GM12873 (cell line): Measurements from ENCODE around the gene WWOX.

Experiments
- CTCF ChIP-seq: IDR thresholded peaks from 2 replicates; pipeline ENCODE4 v1.5.1; 2012; ENCODE audit warnings: low read depth, mild to moderate bottlenecking, moderate library complexity, low read length, control low read depth; ENCODE audit not compliant: insufficient read depth; ENCODE audit errors: missing control alignments

The WWOX gene

DNA sequence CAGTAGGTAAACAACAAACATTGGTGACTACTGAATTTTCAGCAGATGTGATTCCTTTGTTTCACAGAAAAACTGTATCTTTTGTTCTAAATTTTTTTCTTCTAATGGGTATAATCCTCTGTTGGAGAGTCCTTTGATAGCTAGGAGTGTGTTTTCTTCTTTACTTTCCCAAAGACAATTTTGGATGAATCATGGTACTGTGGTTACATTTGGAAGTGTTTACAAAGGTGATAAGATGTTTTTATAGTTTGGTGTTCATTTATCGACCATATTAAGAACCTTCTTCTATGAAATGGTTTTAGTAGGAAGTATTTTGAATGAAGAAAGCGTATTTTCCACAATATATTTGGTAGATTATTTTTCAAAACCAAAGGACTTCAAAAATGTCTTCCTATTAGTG is 333.7 kb downstream of the WWOX start:
- TF ChIP-seq CTCF = no peak

DNA sequence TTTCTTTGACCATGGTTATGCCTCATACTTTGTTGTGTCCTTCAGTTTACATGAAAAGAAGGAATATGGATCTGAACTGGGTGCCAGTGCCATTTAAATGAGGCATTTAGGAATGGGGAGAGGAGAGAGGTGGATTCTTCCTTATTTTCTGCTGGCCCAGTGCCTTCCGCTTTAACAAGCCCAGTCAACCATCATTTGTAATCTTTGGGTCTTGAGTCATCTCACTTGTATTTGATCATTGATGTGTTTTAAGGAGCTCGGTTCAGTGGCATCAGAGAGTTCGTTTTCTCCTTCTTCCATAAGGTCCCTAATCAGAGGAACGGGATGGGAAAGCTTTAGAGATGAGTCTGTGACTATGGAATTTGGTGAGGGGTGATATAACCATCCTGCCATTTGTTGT is 334.9 kb downstream of the WWOX start:
- no peak for TF ChIP-seq CTCF

- TF ChIP-seq CTCF = no peak
These were observed 335.8 kb downstream of the WWOX start for GRCh38 chr16:78435260-78435659.

DNA sequence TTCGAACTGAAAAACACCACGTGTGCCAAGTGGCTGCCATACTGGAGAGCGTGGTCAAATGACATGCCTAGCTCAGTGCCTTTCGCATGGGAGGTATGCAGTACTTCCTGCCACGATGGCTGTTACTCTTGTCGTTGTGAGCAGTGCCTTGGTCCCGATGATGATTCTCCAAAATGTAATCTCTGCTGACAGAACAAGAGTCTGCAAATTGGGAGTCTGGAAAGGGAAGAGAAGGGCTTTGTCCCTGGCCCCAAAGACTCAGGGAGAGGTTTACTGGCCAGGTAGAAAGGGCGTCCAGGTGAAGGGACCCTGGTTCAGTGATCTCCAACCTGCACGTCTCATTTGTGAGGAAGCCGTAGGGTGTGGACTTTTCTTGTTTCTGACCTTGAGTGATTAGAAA is 336.6 kb downstream of the WWOX start:
- TF ChIP-seq CTCF = no peak

DNA sequence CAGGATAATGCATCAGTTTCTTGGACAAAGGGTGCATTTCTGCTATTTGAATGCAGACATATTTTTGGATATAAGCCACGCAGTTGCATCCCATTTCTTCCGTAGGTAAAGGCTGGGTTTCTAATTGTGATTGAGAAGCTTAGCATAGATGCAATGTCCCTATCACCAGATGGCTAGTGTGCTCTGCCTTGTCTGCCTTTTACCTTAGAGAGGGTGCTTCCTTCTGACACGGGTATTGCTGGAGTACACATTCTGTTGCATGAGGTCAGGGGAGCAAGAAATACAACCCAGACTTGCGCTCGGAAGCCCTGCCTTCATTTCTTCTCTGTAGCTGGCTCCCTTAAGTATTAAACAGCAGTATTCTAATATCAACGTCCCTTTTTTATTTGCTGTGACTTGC is 337.4 kb downstream of the WWOX start:
- no peak for TF ChIP-seq CTCF

DNA sequence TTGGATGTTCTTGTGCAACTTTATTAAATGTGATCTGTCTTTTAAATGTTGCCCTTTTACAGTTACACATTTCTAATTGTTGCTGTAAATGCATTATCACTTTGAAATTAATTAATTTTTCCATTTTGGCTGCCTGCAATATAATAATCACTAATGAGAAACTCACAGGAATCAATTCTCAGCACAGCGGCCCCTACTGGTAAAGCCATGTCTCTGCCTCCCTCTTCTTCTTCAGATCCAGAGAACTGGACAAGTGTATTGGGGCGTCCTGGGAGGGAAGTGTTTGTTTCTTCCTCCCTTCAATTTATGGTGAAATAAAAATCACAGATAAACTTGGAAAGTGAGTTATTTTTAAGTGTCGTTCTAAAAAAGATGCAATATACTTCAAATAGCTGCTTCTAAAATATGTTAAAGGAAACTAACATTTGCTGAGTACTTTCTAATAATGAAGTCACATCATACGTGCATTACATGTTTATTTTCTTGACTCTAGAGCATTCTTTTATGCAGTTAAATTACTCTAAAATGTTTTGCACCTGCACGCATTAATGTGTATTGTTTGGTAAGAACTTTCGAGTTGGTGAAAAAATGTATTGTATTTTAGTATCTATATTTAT is 338.0 kb downstream of the WWOX start:
- peak; percentile 79 for TF ChIP-seq CTCF

DNA sequence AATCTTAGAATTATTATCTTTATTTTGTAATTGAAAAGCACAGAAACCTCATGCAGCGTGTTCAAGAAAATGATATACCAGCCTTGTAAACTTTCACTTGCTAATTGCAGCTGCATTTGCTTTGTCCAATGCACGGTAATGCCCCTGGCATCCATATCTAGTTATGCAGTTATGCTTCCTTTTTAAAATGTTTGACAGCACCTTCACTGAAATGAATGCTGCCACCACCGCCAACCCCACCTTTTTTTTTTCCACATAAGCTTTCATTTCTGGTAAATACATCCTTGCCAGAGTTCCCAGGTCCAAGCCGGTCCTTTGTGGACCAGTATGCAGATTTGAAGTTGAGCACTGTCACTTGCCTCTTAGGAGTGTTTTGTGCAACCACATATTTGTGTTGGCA is 338.8 kb downstream of the WWOX start:
- TF ChIP-seq CTCF = no peak

GRCh38 chr16:78438632-78439031 is 339.2 kb downstream of the WWOX start:
- TF ChIP-seq CTCF = no peak
